ENCODE results near the gene TBC1D19. TPM values are rescaled to one million over a fixed set of nuclear protein-coding genes. Genes with fewer than 3 reads are reported as not detected.

TBC1D19 gene
- total and polyA plus RNA-seq, 9 of the 15 experiments (the other 6 are each of a cell fraction or from before 2014, with no cell fraction given), result 0.73 to 5.6 (median 3.7) TPM

- TF ChIP-seq, protein P1, sequence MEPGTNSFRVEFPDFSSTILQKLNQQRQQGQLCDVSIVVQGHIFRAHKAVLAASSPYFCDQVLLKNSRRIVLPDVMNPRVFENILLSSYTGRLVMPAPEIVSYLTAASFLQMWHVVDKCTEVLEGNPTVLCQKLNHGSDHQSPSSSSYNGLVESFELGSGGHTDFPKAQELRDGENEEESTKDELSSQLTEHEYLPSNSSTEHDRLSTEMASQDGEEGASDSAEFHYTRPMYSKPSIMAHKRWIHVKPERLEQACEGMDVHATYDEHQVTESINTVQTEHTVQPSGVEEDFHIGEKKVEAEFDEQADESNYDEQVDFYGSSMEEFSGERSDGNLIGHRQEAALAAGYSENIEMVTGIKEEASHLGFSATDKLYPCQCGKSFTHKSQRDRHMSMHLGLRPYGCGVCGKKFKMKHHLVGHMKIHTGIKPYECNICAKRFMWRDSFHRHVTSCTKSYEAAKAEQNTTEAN (CRISPR knock-in tag; IDR thresholded peaks at IDR 0.05), result no peak
- no peak for TF ChIP-seq SIRT6 (IDR thresholded peaks at IDR 0.05; ENCODE audit: low read depth, low read length)
- peak; percentile 41 to 46; a peak in 1 of 4 replicates for TF ChIP-seq FOXK2 (conservative IDR thresholded peaks at IDR 0.05 in 1 of 2, IDR thresholded peaks at IDR 0.05 in 1 of 2; ENCODE audit: low read depth in 2 of 2)
- TF ChIP-seq NFXL1 (CRISPR knock-in tag; IDR thresholded peaks at IDR 0.05), result no peak
- TF ChIP-seq NFE2L1 (tag; IDR thresholded peaks at IDR 0.05; ENCODE audit: borderline replicate concordance, low read depth), result no peak
- TF ChIP-seq, protein P2, sequence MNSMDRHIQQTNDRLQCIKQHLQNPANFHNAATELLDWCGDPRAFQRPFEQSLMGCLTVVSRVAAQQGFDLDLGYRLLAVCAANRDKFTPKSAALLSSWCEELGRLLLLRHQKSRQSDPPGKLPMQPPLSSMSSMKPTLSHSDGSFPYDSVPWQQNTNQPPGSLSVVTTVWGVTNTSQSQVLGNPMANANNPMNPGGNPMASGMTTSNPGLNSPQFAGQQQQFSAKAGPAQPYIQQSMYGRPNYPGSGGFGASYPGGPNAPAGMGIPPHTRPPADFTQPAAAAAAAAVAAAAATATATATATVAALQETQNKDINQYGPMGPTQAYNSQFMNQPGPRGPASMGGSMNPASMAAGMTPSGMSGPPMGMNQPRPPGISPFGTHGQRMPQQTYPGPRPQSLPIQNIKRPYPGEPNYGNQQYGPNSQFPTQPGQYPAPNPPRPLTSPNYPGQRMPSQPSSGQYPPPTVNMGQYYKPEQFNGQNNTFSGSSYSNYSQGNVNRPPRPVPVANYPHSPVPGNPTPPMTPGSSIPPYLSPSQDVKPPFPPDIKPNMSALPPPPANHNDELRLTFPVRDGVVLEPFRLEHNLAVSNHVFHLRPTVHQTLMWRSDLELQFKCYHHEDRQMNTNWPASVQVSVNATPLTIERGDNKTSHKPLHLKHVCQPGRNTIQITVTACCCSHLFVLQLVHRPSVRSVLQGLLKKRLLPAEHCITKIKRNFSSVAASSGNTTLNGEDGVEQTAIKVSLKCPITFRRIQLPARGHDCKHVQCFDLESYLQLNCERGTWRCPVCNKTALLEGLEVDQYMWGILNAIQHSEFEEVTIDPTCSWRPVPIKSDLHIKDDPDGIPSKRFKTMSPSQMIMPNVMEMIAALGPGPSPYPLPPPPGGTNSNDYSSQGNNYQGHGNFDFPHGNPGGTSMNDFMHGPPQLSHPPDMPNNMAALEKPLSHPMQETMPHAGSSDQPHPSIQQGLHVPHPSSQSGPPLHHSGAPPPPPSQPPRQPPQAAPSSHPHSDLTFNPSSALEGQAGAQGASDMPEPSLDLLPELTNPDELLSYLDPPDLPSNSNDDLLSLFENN (IDR thresholded peaks at IDR 0.05; ENCODE audit: low read depth in 2 of 2, low read length in 2 of 2), result peak in 1 of 2 experiments; percentile 85; a peak in 2 of 4 replicates
- no peak for TF ChIP-seq PTTG1 (tag; IDR thresholded peaks at IDR 0.05; ENCODE audit: low read depth)
- TF ChIP-seq CREB3 (tag; conservative IDR thresholded peaks at IDR 0.05; ENCODE audit: low read depth), result no peak
- TF ChIP-seq TAL1 (IDR thresholded peaks at IDR 0.05), result peak; percentile 88
- TF ChIP-seq HDGF (IDR thresholded peaks at IDR 0.05), result no peak
- TF ChIP-seq CHCHD3 (CRISPR knock-in tag; IDR thresholded peaks at IDR 0.05), result no peak
- TF ChIP-seq CBX8 (IDR thresholded peaks at IDR 0.05; ENCODE audit: borderline replicate concordance, extremely low read depth, low read depth, low read length, poor library complexity, severe bottlenecking), result no peak
- peak; percentile 60; the same call in 1 of the 2 replicates for TF ChIP-seq ZKSCAN8 (CRISPR knock-in tag; IDR thresholded peaks at IDR 0.05)
- no peak for TF ChIP-seq SRSF9 (IDR thresholded peaks at IDR 0.05; ENCODE audit: borderline replicate concordance, low read depth, low read length)
- TF ChIP-seq ZFPM2 (CRISPR knock-in tag; IDR thresholded peaks at IDR 0.05), result no peak
- peak; percentile 84 for TF ChIP-seq EHMT2 (IDR thresholded peaks at IDR 0.05)
- TF ChIP-seq MTA1 (IDR thresholded peaks at IDR 0.05; ENCODE audit: borderline replicate concordance), result peak; percentile 62
- 0 out of 2 replicates have a peak, but pooled peaks have one; percentile 24 for TF ChIP-seq ZBTB17 (CRISPR knock-in tag; IDR thresholded peaks at IDR 0.05)
- TF ChIP-seq PKNOX1 (IDR thresholded peaks at IDR 0.05), result peak; percentile 91
- no peak for TF ChIP-seq ESRRB (CRISPR knock-in tag; IDR thresholded peaks at IDR 0.05; ENCODE audit: borderline replicate concordance)
- TF ChIP-seq HDAC1 (IDR thresholded peaks at IDR 0.05), result peak in 1 of 2 experiments; percentile 72; a peak in 2 of 4 replicates
- TF ChIP-seq HLTF (IDR thresholded peaks at IDR 0.05), result no peak
Observed at GRCh38 chr4:26701786-26702227, 117.9 kb downstream of the TBC1D19 start (continued).
